NT2/D1 (cell line): Measurements from ENCODE around the gene SERPINB12.

Experiments used
- DNase-seq: peaks from one replicate; pipeline ENCODE4 v3.0.0-alpha.2; 2011; ENCODE audit warnings: low read depth, low spot score
- H3K27me3 ChIP-seq: 2 replicates; pipeline ENCODE4 v1.6.0; 2011; ENCODE audit warnings: mild to moderate bottlenecking; ENCODE audit not compliant: insufficient read length, insufficient read depth
- H3K36me3 ChIP-seq: 2 replicates; pipeline ENCODE4 v1.6.1; 2011; ENCODE audit warnings: mild to moderate bottlenecking, low read length, mixed read lengths; ENCODE audit not compliant: insufficient read depth, insufficient read length
- H3K4me1 ChIP-seq: 2 replicates; pipeline ENCODE4 v1.5.1; 2011; ENCODE audit not compliant: insufficient read depth, insufficient read length
- H3K4me3 ChIP-seq: 2 replicates; pipeline ENCODE4 v1.5.1; 2011; ENCODE audit warnings: low read depth; ENCODE audit not compliant: insufficient read length
- H3K9ac ChIP-seq: 2 replicates; pipeline ENCODE4 v1.6.0; 2011; ENCODE audit warnings: low read depth; ENCODE audit not compliant: insufficient read length
- H3K9me3 ChIP-seq: 2 replicates; pipeline ENCODE4 v1.5.1; 2011; ENCODE audit warnings: mild to moderate bottlenecking, low read length; ENCODE audit not compliant: insufficient read depth
- SUZ12 ChIP-seq: IDR thresholded peaks from 2 replicates; pipeline ENCODE4 v1.6.1; 2011; ENCODE audit not compliant: insufficient read length, insufficient read depth; ENCODE audit errors: extremely low read depth
- YY1 ChIP-seq: IDR thresholded peaks from 2 replicates; pipeline ENCODE4 v1.6.1; 2011; ENCODE audit not compliant: insufficient read length, insufficient read depth
- ZNF274 ChIP-seq: IDR thresholded peaks from 2 replicates; pipeline ENCODE4 v1.6.1; 2011; ENCODE audit warnings: mild to moderate bottlenecking, low read depth, low read length

Gene SERPINB12

DNA sequence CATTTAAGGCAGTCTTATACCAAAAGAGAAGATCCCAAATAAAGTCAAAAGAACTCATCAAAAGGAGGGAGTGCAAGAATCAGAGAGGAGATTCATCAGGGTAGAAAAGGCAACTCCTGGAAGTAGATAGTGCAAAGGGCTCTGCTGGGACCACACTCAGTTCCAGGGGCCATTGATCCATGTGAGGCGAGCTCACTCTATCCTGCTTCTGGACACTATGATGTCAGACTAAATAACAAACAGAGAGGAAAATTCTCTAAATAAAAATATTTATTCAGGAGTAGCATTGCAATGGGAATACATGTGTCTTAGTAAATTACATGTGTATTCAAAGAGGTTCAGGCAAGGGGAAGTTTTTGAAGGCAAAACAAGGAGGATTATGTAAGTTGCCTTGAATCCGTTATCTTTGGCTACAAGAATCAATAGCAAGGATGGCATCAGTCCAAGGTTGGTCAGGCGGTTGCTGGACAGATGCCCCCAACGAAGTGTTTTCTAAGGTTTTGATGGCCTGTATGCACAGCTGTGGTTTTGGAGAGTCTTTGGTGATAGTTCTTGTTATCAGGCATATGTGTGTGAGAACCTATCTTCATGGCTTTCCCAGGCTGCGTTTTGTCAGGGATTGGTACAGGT lies 13.2 kb upstream of the SERPINB12 start:
- H3K27me3 ChIP-seq: no peaks in the 10 kb centered on the region
- no peaks in the 10 kb centered on the region for H3K9me3 ChIP-seq
- TF ChIP-seq ZNF274 (no peak), YY1 (no peak), SUZ12 (no peak)
- H3K36me3 ChIP-seq: no peaks in the 10 kb centered on the region
- H3K4me3 ChIP-seq: no peak overlapping the region
- no peaks in the 10 kb centered on the region for H3K4me1 ChIP-seq
- no peak overlapping the region for H3K9ac ChIP-seq
- DNase-seq: no peak

GRCh38 chr18:63532471-63532870 lies 9.7 kb upstream of the SERPINB12 start:
- no peaks in the 10 kb centered on the region for H3K9me3 ChIP-seq
- no peak overlapping the region for H3K9ac ChIP-seq
- no peaks in the 10 kb centered on the region for H3K27me3 ChIP-seq
- H3K4me3 ChIP-seq: no peak overlapping the region
- H3K4me1 ChIP-seq: no peaks in the 10 kb centered on the region
- DNase-seq: no peak
- H3K36me3 ChIP-seq: no peaks in the 10 kb centered on the region
- TF ChIP-seq ZNF274 (no peak), YY1 (no peak), SUZ12 (no peak)

DNA sequence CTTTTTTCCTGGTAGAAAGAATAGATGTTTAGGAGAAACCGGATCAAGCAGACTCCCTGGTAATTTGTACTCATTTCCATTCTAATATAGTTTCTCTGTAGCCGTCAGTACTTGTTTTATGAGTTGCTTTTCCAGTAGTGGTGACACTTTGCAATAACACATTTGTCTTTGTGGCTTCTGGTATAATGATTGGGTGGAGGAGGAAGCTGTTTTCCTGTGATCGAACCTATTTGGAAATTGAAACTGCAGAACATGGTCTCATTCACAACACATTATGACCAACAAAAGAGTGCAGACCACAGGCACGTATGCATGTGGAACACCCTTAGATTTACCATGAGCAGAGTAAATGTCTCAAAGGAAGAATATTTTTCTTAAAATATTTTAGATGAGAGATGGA lies 7.6 kb upstream of the SERPINB12 start:
- no peak for DNase-seq
- Histone ChIP-seq H3K9me3 (no peaks in the 10 kb centered on the region), H3K9ac (no peak overlapping the region), H3K36me3 (no peaks in the 10 kb centered on the region), H3K4me3 (no peak overlapping the region), H3K27me3 (no peaks in the 10 kb centered on the region), H3K4me1 (no peaks in the 10 kb centered on the region)
- TF ChIP-seq SUZ12: no peak

- H3K9me3 ChIP-seq: no peaks in the 10 kb centered on the region
- no peak overlapping the region for H3K9ac ChIP-seq
- TF ChIP-seq SUZ12 (no peak), YY1 (no peak), ZNF274 (no peak)
- H3K36me3 ChIP-seq: no peaks in the 10 kb centered on the region
- DNase-seq: no peak
- H3K4me1 ChIP-seq: no peaks in the 10 kb centered on the region
- no peak overlapping the region for H3K4me3 ChIP-seq
- no peaks in the 10 kb centered on the region for H3K27me3 ChIP-seq
Observed at GRCh38 chr18:63539904-63540510, 2.2 kb upstream of the SERPINB12 start.

- Histone ChIP-seq H3K9me3 (no peaks in the 10 kb centered on the region), H3K9ac (no peak overlapping the region), H3K4me1 (no peaks in the 10 kb centered on the region), H3K36me3 (no peaks in the 10 kb centered on the region), H3K27me3 (no peaks in the 10 kb centered on the region), H3K4me3 (no peak overlapping the region)
- no peak for DNase-seq
- TF ChIP-seq SUZ12 (no peak), ZNF274 (no peak), YY1 (no peak)
Observed at GRCh38 chr18:63544017-63544416, 1.8 kb downstream of the SERPINB12 start.

DNA sequence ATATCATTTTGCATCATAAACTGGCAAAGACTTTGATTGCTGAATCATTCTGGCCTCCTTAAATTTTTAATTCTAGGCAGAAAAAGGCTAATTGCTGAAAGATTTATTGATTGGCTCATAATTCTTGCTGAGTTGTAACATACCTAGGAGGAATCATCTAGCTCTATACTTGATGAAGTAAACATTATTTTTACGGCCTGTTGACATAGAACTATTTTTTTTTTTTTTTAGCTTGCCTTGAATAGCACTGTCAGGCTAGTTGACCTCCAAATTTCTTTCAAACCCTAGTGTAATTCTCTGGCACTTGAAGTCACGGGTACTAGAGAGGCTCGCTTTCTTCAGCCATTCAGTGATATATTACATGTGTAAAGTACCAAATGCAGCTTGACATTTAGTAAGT lies 2.8 kb downstream of the SERPINB12 start:
- Histone ChIP-seq H3K9ac (no peak overlapping the region), H3K4me1 (no peaks in the 10 kb centered on the region), H3K36me3 (no peaks in the 10 kb centered on the region), H3K4me3 (no peak overlapping the region), H3K9me3 (no peaks in the 10 kb centered on the region), H3K27me3 (no peaks in the 10 kb centered on the region)
- TF ChIP-seq SUZ12: no peak
- TF ChIP-seq YY1: no peak
- no peak for TF ChIP-seq ZNF274
- no peak for DNase-seq

DNA sequence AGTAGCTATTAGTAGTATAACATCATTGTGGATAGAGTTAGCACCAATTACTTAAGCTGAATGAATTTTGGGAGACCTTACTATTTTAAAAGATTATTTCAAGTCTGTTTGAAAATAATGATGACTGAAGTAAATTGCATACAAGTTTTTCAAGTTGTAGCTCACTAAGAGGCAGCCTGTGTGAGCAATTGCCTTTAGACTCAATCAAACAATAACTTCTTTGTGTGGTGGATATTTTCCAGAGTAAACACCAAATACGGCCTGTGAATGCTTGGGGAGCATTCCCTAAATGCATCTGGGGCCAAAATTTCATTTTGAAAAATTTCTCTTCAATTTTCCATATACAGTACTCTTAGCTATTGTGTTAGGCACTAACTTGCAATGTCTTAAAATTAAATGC lies 7.9 kb downstream of the SERPINB12 start:
- Histone ChIP-seq H3K4me1 (no peaks in the 10 kb centered on the region), H3K4me3 (no peak overlapping the region), H3K9ac (no peak overlapping the region), H3K27me3 (no peaks in the 10 kb centered on the region), H3K36me3 (no peaks in the 10 kb centered on the region), H3K9me3 (no peaks in the 10 kb centered on the region)
- TF ChIP-seq YY1: no peak
- no peak for TF ChIP-seq SUZ12
- no peak for TF ChIP-seq ZNF274
- DNase-seq: no peak
